ENCODE data around the gene CXXC5.

- TF ChIP-seq CTCF (IDR thresholded peaks at IDR 0.05; ENCODE audit: insufficient read depth, low read depth, low read length) (no peak), EZH2 (IDR thresholded peaks at IDR 0.05; ENCODE audit: insufficient read depth, low read length) (no peak)
Observed at GRCh38 chr5:139668064-139668880, 20.1 kb downstream of the CXXC5 start.
